IPS-18c (cell line): ENCODE data around the gene TMEM86B.

Source experiments
- H3K4me3 ChIP-seq: 2 replicates; pipeline ENCODE4 v1.7.0; 2013; ENCODE audit warnings: low read depth, mild to moderate bottlenecking, low read length, moderate library complexity; ENCODE audit not compliant: insufficient read depth
- H3K9me3 ChIP-seq: one replicate; pipeline ENCODE4 v1.6.1; 2013; ENCODE audit warnings: mild to moderate bottlenecking, low read length, moderate library complexity; ENCODE audit not compliant: control insufficient read depth, insufficient read depth

TMEM86B gene

DNA sequence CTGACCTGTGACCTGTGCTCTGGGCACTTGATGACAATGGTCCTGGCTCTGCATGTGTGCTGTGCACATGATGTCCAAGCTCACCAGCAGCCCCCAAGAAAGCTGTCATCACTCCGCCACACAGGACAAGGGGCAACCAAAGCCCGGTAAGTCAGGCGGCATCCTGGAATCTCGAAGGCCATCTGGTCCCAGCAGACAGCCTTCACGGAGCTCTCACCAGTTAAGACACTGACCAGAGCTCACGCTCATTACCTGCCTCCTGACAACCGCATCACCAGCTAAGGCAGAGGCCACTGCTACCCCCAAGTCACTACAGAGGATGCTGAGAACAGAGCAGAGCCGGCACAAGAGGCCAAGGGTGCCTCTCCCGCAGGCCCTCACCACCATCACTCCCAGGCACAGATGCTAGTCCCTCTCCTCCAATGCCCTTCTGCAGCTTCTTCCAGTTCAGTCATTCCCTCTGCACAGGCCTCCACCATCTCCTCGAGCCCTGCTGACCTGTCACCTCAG, 19.7 kb upstream of the TMEM86B start:
- no peaks in the 10 kb centered on the region for H3K9me3 ChIP-seq
- H3K4me3 ChIP-seq = no peak overlapping the region

DNA sequence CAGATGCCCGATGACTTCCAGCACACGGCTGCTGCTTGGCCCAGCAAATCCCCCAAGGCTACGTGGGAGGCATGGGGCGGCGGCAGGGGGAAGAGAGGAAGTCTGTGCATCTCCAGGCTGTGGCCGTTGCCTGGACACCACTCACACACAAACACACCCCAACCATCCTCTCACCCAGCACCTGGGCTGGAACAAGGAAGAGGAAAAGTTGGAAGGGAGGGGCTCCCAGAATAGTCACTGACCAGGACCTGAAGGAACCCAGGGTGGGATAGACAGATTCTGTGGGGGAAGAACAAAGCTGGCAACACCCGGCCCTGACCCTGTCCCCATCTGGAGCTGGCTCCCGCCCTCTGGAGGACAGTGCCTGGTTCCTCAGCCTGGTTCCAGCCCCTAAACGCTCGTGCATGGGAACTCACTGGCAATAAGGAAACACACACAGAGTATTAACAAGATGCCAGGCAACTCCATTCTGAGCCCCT, 19.1 kb upstream of the TMEM86B start:
- H3K9me3 ChIP-seq = no peaks in the 10 kb centered on the region
- H3K4me3 ChIP-seq = no peak overlapping the region

DNA sequence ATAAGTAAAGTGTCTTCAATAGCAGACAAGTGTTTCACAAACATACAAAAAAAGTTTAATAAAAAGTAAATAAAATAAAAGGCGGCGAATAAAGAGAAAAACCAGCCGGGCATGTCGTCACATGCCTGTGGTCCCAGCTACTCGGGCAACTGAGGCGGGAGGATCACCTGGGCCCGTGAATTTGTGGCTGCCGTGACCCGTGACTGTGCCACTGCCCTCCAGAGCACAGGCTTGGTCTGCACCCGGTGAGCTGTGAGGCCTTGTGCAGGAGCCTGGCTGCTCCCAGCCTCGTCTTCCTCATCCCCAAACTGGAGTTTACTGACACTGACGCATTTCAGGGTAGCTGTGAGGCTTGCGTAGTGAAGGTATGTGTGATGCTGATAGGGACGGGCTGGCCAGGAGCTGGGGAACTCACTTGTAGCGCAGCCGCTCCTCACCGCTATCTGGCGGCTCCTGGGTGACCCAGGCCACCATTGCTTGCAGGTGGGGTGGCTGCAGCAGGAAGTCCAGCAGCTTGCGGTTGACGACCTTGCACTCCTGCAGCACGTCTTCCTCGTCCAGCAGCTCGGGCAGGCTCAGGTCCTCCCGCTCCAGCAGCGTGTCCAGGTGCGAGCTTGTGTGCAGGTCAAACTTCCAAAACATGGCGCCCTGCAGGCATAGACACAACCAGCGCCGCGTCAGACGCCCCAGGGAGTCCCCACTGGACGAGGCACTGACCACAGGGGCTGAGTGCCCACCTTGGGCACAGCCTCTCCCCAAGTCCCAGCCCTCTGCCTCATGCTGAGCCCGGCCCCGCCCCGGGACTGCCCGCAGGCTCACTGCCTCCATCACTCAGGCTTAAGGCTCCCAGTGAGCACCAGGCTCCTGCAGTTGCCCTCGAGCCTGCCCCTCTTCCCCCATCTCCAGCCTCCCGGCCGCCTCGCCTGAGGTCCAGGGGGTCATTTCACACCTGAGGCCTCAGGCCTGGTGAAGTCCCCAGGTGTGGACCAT, 18.2 kb upstream of the TMEM86B start:
- Histone ChIP-seq H3K9me3 (no peaks in the 10 kb centered on the region), H3K4me3 (no peak overlapping the region)

DNA sequence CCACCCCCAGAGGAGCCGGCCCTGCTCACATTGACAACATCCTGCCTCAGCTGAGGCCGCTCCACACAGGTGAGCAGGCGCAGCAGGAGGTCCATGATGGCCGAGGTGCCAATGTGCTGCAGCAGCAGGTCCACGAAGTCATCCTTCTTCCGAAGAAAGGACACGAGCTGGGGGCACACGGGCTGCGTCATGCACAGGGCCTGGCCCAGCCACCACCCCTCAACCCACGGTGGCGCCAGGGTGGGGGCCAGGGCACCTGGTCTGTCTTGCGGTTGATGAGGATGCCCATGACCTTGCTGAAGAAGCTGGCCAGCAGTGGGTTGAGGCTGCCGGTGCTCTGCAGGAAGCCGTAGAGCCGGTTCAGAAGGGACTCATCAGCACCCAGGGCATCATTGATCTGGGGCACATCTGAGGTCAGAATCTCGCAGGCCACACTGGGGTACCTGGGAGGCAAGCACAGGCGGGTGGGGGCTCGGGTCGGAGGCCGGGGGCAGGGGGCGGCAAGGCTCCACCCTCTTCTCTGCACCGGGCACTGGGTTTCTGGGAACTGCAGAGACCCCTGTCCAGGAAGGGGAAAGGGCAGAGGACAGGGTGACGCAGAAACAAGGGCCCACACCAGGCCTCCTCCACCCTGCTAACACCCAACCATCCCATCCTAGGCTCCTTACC, 16.8 kb upstream of the TMEM86B start:
- H3K4me3 ChIP-seq = no peak overlapping the region

DNA sequence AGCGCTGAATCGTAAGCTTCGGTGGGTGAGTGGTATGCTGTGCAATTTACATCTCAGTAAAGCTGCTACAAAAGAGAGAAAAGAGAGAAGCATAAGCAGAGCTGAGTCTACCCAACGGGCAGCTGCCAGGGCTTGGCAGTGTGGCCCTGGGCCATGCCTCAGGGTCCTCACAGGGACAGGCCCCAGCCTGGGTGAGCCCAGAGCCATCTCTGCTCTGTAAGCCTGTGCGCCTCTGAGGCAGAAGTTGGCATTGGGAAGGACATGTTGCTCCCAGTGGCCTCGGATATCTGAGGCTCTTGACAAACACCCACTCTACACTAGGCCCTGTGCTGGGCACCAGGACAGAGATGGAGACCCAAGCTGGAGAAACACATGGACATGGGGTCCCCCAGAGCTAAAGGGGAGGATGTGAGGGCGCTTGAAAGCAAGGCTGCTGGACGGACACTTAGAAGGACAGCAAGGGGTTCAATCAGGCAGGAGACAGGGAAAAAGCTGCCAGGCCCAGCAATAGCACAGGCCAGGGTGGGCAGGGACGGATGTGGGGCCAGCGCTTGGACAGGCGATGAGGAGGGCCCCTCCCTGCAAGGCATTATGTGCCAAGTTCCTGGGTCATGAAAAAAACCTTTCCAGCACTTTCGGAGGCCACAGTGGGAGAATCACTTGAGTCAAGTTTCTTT, 15.6 kb upstream of the TMEM86B start:
- Histone ChIP-seq H3K4me3 (no peak overlapping the region), H3K9me3 (no peaks in the 10 kb centered on the region)

More for the DNA sequence above, 16.8 kb upstream of the TMEM86B start:
- H3K9me3 ChIP-seq = no peaks in the 10 kb centered on the region

DNA sequence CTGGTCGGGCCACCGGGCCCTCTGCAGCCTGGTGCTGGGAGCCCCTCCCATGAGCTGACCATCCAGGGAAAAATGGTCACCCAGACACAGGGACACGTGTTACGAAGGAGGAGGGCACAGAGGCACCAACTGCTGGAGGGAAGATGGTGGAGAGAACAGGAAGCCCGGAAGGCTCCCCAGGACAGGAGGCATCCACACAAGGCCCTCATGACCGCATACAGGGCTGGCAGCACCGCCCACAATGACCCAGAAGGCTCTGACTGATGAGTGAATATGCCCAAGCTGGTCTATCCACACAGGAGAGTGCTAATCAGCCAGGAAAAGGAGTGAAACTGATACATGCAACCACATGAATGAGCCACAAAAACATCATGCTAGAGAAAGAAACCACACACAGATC, 14.0 kb upstream of the TMEM86B start:
- H3K4me3 ChIP-seq = no peak overlapping the region
- H3K9me3 ChIP-seq = no peaks in the 10 kb centered on the region

DNA sequence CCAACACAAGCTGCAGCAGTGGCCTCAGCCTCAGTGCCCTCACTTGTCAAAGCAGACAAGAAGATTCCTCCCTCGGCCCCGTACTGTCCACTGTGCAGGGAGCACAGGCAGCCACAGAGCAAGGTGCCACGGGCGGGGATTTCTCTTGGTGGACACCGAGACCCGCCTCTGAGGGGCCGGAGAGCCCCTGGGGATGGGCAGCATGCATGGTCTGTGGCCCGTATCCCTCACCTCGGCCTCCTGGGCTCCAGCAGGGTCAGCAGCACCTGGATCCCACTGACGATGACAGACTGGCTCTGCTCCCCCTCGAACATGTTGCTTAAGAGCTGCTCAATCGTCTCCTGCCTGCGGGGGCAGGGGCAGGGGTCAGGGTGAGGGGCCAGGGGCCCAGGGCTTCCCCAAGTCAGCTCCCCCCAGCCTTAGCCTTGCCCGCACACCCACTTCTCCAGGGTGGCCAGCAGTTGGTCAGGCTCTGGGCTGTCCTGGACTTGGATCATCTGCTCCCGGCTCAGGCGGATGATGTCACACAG, 13.4 kb upstream of the TMEM86B start:
- Histone ChIP-seq H3K9me3 (no peaks in the 10 kb centered on the region), H3K4me3 (no peak overlapping the region)

DNA sequence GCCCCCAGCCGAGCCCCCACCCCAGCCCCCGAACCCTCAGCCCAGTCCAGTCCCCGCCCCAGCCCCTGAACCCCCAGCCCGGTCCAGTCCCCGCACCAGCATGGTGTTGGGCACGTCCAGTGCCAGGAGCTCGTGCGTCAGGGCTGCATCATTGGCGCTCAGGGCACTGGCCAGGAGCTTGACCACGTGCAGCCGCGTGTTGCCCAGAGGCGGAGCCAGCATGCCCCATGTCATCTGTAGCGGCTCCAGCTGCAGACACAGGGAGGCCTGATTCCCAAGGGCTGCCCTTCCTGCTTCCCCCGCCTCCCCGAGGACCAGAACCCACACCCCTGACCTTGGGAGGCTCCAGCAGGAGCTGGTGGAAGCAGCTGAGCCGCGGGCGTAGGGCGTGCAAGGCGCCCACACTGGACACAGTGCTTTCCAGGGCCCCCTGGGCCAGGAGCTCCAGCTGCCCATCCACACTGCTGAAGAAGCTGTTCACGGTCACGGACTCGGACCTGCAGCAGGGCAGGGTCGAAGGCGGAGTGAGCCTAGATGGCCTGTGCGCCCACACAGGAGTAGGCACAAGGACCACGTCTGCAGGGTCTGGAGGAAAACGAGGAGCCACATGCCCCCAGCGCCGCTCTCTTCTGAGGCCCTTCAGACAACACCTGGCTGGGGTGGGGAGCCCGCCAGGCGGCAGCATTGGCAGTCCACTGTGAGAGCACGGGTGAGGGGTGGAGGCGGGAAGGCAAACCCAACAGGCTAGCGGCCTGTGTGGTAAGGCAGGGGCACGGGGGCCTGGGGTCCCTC, 12.8 kb upstream of the TMEM86B start:
- Histone ChIP-seq H3K9me3 (no peaks in the 10 kb centered on the region), H3K4me3 (no peak overlapping the region)

DNA sequence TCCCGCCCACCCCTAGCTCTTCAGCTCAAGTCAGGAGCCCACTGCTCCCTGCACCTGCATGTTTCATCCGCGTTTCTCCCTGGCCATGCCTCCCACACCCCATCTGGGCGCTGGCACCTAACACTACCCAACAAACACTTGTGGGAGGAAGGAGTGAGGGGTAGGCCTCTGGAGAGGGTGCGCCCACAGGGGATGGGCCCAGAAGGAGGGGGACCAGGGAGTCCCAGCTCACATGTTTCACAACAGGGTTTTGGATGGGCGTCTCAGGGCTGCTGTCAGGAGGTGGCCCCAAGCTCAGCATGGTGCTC, 12.1 kb upstream of the TMEM86B start:
- Histone ChIP-seq H3K9me3 (no peaks in the 10 kb centered on the region), H3K4me3 (no peak overlapping the region)

DNA sequence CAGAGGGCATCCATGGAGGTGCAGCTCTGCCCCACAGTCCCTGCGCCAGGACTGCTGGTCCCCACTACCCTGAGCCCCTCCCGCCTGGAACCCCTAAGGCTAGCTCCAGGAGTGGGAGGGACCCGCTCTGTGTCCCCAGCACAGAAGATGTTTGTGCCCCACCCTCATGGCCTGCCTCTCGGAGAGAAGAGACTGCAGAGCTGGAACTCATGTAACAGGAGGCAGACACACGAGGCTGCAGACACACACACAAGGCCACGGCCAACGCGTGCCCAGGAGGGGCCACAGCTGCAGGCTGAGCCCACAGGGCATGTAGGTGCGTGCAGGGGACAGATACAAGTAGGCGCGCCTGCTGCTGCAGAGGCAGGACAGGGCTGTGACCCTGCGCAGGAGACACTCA, 10.4 kb upstream of the TMEM86B start:
- H3K4me3 ChIP-seq = no peak overlapping the region

DNA sequence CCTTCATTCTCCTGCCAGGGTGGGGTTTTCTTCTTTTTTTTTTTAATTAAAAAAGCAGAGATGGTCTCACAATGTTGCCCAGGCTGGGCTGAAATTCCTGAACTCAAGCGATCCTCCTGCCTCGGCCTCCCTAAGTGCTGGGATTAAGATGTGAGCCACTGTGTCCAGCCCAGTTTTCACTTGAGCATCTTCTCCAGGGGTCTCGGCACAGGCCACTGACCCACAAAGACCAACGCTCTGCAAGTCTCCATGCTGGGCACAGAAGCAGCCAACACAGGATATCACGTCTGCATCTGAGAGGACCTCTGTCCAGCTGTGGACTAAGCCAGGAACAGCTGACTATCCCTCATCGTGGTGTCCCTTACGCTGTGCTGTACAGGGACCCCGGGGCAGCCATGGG, 9.5 kb upstream of the TMEM86B start:
- Histone ChIP-seq H3K9me3 (no peaks in the 10 kb centered on the region), H3K4me3 (no peak overlapping the region)

More for the DNA sequence above, 10.4 kb upstream of the TMEM86B start:
- no peaks in the 10 kb centered on the region for H3K9me3 ChIP-seq

DNA sequence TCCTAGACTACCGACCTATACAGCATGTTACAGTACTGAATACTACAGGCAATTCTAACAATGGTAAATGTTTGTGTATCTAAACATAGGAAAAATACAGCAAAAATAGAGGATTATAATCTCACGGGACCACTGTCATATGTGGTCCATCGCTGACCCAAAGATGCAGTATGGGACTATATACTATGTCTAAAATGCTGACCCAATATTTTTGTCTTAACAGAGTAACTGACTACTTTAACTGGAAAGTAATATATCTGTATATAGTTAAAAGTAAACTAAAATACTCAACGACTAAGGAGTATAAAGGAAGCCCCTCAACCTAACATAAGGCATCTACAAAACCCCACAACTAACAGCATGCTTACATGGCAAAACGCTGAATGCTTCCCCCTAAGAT, 4.4 kb upstream of the TMEM86B start:
- no peak overlapping the region for H3K4me3 ChIP-seq
- H3K9me3 ChIP-seq = no peaks in the 10 kb centered on the region

DNA sequence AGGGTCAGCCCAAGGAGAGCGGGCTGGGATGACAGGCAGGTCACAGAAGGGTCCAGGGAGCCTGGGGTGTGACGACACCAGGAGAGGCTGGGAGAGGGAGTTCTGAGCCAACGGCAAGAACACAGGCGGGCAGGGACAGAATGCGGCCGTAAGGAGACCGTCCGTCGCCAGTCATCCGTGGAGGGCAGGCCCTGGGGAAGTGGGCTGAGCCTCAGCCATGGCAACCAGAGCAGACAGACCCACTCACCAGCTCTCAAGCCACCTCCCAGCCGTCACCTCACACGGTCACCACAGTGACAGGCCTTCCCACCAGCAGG, 3.7 kb upstream of the TMEM86B start:
- Histone ChIP-seq H3K9me3 (no peaks in the 10 kb centered on the region), H3K4me3 (no peak overlapping the region)

DNA sequence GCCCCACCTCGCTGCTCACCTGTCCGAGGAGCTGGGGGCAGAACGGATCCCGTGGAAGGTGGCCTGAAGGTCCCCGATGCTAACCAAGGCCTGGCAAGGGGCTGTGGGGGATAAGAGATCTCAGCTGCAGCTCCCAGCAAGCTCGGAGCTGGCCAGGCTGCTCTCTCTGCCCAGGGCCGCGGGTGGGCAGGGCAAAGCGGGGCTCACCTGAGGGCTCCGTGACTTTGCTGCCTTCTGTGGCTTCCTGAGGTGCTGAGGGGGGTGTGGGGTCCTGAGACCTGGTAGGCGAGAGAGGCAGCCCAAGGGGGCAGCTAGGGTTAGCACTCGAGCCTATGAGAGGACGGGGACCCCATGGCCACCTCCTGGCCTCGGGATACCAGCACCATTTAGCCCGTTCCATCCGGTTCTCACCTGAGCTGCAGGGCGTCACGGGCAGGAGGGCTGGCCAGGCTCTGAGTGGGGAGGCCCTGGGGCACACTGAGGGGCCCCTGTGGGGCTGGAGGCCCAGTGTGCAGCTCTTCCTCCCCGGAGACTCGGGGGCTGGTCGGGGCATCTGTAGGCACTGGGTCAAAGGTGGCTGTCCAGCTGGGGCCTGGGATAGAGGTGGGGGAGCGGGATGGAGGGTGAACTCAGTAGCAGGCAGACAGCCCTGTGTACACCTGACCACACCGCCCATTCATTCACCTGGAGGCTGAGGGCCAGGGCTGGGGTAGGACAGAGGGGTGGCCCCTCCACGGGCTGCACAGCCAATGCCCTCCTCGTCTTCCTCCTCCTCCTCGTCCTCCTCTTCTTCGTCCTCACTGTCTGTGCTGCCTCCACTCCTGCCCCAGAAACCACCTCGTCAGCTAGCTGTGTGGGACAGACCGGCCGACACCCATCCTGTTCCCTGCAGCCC, 3.1 kb upstream of the TMEM86B start:
- Histone ChIP-seq H3K4me3 (no peak overlapping the region), H3K9me3 (no peaks in the 10 kb centered on the region)

DNA sequence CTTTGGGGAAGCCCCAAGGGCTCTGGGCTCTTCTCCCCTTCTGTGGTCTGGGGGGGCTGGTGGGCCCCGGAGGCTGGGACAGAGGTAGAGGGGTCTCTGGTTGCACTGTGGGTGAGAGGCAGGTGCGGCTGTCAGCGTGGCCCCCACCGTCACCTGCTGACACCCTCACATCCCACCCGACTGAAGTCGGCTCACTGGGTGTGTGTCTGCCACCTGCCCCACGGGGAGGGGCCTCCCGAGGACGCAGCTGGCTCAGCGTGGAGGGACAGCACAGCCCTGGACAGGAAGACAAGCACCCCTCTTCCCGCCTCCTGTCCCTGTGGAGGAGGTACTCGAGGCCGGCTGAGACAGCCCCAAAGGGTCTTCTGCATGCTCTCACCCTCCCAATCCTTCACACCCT, 2.2 kb upstream of the TMEM86B start:
- H3K4me3 ChIP-seq = no peak overlapping the region
- H3K9me3 ChIP-seq = no peaks in the 10 kb centered on the region

DNA sequence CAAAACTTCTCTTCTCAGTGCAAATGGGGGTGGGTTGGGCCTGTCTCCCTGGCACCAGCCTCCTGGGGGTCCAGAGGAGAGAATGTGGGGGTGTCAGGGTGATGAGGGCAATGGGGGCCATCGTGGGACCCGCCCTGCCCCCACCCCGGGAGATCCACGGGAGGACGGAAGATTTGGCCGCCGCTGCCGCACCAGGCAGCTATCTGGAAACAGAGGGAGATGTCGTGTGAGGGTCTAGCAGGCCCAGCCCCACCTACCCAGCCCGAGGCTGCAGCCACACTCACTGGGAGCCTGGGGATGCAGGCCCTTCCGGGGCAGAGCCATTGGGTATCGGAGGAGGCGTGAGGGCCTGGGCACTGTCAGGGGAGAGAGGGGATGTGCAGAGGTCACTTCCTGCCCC, 1.8 kb upstream of the TMEM86B start:
- Histone ChIP-seq H3K4me3 (no peak overlapping the region), H3K9me3 (no peaks in the 10 kb centered on the region)
